HG03575 (cell line): ENCODE results near the gene OR6A2.
A peak's percentile ranks its signal among the peaks of the same experiment; 100 is the strongest.

Source experiments
- ATAC-seq: cut with Tn5 transposase; IDR thresholded peaks from one replicate; pipeline ENCODE4 v1.9.1; 2021; ENCODE audit not compliant: unreplicated experiment, insufficient number of reproducible peaks, low FRiP score; ENCODE audit errors: extremely low read depth

The OR6A2 gene

GRCh38 chr11:6771926-6772893, 27.3 kb downstream of the OR6A2 start, which contains the start of gene OR2AG2:
TSS of gene OR2AG2 (minus strand) at chr11:6771976. CDS start at chr11:6768957, 3,019 bp downstream.
- ATAC-seq, result peak; percentile 62

- ATAC-seq, result no peak
Measured at GRCh38 chr11:6757373-6757967, 42.0 kb downstream of the OR6A2 start.

DNA sequence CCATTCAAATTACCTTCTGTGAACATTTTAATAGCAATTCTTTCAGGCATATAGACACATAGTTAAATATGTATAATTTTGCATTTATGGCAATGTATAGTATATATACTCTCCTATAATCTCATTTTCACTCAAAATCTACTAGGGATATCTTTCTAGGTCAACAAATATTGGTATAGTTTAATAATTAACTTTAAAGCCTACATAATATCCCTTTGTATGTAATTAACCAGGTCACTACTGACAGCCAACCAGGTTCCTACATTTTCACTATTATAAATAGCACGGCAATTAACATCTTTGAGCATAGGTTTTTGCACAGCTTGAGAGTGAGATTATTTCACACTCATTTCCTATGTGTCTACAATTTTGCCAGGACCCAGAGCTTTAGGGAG, 43.5 kb downstream of the OR6A2 start:
- no peak for ATAC-seq

- no peak for ATAC-seq
Measured at GRCh38 chr11:6755303-6755952, 44.1 kb downstream of the OR6A2 start.

GRCh38 chr11:6747097-6747668, 52.3 kb downstream of the OR6A2 start:
- ATAC-seq, result no peak

DNA sequence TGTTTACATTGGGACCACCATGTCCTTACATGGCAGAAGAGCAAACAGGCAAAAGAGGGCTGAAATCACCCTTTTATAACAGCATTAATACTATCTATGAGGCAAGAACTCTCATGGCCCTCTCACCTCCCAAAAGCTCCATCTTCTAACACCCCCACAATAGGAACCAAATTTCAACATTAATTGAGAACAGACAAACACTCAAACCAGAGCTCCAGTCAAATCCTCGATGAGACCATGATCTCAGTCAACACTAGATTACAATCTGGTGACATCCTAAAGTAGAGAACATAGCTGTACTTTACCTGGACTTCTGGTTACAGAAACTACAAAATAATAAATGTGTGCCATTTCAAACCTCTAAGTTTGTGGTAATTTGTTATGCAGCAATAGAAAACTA, 52.9 kb downstream of the OR6A2 start:
- ATAC-seq, result no peak

DNA sequence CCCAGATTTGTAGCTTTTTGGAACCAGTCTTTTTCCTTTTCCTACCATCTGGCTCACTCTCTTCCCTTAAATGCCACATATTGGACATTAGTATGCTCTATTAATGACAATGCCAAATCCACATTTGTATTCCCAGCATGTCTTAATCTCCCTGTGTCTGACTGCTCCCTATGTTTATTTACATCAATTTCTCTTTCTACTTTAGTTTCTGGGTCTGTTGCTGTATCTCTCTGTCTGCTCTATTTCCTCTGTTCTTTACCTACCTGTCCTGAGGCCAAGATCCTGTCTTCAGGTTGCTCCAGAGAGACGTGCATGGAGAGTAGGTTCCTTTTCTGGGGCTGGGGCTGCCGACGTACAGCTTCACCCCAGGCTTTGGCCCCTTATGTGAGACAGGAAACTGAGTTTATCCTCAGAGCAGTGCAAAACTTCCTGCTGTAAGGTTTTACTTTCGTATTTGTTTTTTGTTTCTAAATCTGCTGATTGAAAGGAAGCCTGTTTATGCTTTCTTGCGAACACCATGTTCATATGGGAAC, 53.3 kb downstream of the OR6A2 start:
- ATAC-seq, result peak; percentile 88

GRCh38 chr11:6745465-6746015, 53.9 kb downstream of the OR6A2 start:
- peak; percentile 38 for ATAC-seq

- ATAC-seq, result no peak
Measured at GRCh38 chr11:6745018-6745417, 54.5 kb downstream of the OR6A2 start.

DNA sequence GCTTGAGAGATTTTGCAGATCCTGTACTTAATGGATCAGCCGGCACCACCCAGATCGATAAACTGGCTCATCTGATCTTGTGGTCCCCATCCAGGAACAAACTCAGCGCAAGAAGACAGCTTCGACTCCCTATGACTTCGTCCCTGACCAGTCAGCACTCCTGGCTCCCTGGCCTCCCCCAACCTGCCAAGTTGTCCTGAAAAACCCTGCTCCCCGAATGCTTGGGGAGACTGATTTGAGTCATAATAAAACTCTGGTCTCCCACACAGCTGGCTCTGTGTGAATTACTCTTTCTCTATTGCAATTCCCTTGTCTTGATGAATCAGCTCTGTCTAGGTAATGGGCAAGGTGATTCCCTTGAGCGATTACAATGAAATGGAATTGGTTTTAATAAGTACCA, 57.2 kb downstream of the OR6A2 start:
- ATAC-seq, result no peak
